GM12801 (cell line): ENCODE results near the gene MPRIP.

Experiments
- CTCF ChIP-seq: IDR thresholded peaks from one replicate; pipeline ENCODE4 v1.5.1; 2011; ENCODE audit warnings: control low read depth; ENCODE audit not compliant: insufficient read length; ENCODE audit errors: extremely low read depth

MPRIP gene

GRCh38 chr17:17146786-17147406, 104.6 kb downstream of the MPRIP start:
- no peak for TF ChIP-seq CTCF

- TF ChIP-seq CTCF: no peak
Observed at GRCh38 chr17:17147821-17148220, 105.6 kb downstream of the MPRIP start.

GRCh38 chr17:17149520-17150447, 107.5 kb downstream of the MPRIP start:
- TF ChIP-seq CTCF: no peak

GRCh38 chr17:17150448-17150800, 108.2 kb downstream of the MPRIP start:
- no peak for TF ChIP-seq CTCF

GRCh38 chr17:17151055-17151454, 108.8 kb downstream of the MPRIP start:
- TF ChIP-seq CTCF: no peak

GRCh38 chr17:17151541-17151940, 109.3 kb downstream of the MPRIP start:
- no peak for TF ChIP-seq CTCF

- no peak for TF ChIP-seq CTCF
Observed at GRCh38 chr17:17151962-17152361, 109.7 kb downstream of the MPRIP start.
